NT2/D1 (cell line): Measurements from ENCODE around the gene ACOX2.

Source experiments
- SUZ12 ChIP-seq: IDR thresholded peaks from 2 replicates; pipeline ENCODE4 v1.6.1; 2011; ENCODE audit not compliant: insufficient read length, insufficient read depth; ENCODE audit errors: extremely low read depth
- YY1 ChIP-seq: IDR thresholded peaks from 2 replicates; pipeline ENCODE4 v1.6.1; 2011; ENCODE audit not compliant: insufficient read length, insufficient read depth
- ZNF274 ChIP-seq: IDR thresholded peaks from 2 replicates; pipeline ENCODE4 v1.6.1; 2011; ENCODE audit warnings: mild to moderate bottlenecking, low read depth, low read length

GRCh38 chr3:58487140-58487886, 49.7 kb downstream of the ACOX2 start:
- TF ChIP-seq ZNF274 (no peak), SUZ12 (no peak), YY1 (no peak)
